GM21619 (cell line): Measurements from ENCODE around the gene OSBPL2.

Experiments
- ATAC-seq: cut with Tn5 transposase; IDR thresholded peaks from one replicate; pipeline ENCODE4 v1.9.1; 2021; ENCODE audit not compliant: unreplicated experiment

OSBPL2 gene

DNA sequence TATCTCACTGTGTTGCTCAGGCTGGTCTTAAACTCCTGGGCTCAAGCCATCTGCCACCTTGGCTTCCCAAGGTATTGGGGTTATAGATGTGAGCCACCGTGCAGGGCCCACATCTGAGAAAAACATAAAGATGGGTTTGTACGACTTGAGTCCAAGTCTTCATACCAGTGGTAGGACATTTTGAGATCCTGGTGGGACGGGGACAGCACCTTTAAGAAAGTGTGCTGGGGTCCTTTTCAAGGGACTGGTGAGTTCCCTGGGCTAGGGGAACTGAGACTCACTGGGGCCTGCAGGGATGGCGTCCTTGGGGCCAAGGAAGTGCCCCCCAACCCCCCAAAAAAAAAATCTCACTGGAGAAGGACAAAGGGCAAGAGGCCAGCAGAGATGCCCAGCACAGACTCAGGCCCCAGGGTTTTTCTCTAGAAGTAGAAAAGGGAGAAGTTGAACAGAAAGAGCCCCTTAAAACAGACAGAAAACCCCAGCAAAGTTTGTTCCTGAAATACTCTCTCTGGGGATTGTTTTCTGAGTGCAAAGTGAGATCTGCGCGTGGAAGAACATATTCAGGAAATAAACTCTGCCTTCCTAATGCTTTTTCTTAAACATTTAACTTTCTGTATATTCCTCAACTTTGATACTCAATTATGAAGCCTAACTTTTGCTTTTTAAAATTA lies 10.7 kb downstream of the OSBPL2 start:
- no peak for ATAC-seq

DNA sequence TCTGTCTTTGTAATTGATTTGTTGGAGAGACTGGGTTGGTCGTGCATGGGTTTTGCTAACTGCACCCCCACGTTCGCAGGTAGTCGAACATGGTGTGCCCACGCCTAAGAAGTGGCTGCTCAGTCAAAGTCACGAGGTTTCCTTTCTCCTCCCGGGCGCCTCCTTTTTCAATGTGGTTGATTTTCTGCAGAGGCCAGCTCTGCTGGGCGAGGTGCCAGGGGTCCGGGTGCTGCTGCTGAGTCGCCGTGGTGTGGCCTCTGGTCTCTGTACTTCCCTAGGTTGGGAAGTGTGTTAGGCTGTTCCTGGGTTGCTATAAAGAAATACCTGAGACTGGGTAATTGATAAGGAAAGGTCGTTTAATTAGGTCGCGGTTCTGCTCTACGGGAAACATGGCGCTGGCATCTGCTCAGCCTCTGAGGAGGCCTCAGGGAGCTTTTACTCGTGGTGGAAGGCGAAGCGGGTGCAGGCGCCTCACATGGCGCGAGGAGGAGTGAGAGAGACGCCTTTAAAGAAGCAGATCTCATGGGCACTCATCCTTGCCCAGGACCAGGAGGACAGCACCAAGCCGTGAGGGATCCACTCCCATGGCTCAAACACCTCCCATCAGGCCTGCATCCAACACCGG lies 14.1 kb downstream of the OSBPL2 start:
- no peak for ATAC-seq

DNA sequence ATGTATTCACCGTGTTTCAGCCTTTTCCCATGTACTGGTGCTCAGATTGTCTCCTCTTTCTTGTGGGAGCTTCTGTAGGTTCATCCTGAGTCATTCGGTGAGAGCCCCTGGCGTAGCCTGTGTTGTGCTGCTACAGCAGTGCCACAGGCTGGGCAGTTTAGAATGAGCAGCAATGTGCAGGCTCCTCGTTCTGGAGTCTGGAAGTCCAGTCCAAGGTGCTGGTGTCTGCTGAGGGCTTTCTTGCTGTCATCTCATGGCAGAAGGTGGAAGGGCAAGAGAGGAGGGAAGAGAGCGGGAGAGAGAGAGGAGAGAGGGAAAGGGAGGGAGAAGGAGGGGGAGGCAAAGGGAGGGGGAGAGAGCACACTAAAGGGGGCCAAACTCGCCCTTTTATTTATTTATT lies 15.1 kb downstream of the OSBPL2 start:
- ATAC-seq: no peak

DNA sequence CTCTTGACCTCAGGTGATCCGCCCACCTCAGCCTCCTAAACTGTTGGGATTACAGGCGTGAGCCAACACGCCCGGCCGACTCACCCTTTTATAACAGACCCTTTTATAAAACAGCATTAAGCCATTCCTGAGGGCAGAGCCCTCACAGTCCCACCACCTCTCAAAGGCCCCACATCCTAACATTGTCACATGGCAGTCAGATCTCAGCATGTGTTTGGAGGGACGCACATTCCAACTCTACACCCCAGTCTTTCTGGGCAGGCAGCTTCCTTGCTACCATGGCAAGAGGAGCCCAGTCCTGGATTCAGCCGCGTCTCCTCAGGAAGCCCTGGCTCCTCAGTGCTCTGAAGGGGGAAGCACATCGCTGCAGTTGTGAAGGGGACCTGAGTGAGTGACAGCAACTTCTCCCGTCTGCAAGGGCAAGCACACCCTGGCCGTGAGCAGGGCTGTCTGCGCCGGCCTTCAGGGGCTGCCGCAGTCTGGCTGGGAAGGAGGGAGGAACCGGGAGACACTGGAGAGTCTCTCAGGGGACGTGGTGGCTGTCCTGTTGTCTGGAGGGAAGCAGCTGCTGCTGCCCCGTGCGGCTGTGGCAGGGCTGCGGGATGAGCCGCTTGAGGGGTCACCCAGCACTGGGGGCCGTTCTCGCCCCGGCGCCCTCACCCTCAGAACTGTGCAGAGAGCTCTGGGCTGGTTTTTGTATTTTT lies 15.9 kb downstream of the OSBPL2 start:
- ATAC-seq: no peak

DNA sequence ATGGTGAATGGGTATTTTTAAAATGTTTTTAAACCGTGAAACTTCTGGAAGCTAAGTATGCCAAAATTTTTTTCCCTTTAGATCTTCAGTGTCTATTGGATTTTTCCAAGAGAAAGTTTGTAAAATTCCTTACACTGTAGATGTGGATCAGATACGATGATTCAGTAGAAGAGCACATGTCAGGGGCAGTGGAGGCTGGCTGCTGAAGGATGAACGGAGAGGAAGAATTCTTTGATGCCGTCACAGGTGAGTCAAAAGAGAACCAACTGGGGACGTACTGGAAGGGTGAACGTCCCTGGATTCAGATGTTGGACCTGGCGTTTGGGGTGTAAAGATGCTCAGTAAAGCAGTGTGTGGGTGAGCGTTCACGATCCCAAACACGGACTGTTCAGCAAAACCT lies 17.7 kb downstream of the OSBPL2 start:
- no peak for ATAC-seq

DNA sequence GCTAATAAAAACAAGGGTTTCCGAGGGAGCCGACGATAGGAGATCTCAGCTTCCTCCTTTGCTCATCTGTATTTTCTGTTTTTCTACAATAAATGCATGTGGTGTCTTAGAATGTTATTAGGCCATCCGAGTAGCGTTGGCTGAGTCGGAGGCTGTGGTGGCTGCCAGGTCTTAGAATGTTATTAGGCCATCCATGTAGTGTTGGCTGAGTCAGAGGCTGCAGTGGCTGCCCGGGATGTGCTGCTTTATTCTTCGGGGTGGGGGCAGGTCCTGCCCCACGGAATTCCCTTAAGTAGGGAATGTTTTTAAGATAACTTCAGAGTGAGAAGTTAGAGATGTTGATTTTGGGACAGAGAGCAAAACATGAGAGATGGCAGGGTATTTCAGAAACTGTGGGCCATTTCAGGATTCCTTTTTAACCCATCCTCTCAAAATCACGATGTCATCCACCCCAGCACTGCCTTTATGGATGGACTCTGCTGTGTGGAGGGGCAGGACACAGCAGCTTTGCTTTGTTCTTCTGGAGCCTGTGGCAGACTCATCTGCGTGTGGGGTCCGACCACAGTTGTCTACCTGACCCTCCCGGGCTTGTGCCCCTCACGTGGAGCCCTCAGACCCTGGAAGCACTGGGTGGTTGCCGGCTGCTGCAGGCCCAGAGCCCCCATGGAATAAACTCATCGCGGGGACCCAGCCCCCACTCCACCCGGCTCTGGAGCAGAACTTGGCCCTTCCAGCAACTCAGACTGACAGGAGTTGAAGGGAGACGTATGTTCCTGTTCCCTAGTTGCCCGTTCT lies 20.4 kb downstream of the OSBPL2 start:
- ATAC-seq: no peak

DNA sequence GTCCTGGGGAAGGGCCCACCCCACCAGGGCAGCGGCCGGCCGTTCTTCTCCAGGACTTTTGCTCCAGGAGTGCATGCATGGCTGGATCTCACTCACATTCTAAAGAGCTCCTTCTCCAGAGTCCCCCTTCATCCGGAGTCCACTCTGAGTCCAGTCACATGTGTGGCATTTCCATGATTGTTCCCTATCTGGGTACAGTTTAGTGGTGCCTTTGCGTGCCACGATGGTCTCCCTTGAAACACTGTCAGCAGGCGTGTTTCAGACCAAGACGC lies 20.9 kb downstream of the OSBPL2 start:
- ATAC-seq: no peak

DNA sequence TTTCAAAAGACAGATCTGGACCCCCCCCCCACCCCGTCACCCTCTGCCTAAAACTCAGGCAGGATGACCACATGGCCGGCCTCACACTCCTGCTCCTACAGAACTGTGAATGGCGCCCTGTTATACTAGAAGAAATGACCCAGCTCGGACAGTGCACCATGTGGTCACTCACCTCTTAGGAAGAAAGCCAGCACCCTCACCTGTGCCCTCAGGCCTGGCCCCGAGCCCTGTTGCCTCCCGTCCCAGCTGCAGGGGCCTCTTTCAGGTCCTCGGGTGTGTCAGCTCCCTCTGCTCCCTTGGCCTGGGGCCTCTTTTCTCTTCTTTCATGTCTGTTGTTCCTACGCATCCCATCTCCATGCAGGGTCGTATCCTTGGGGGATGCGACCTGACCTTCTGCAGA lies 23.7 kb downstream of the OSBPL2 start:
- no peak for ATAC-seq

DNA sequence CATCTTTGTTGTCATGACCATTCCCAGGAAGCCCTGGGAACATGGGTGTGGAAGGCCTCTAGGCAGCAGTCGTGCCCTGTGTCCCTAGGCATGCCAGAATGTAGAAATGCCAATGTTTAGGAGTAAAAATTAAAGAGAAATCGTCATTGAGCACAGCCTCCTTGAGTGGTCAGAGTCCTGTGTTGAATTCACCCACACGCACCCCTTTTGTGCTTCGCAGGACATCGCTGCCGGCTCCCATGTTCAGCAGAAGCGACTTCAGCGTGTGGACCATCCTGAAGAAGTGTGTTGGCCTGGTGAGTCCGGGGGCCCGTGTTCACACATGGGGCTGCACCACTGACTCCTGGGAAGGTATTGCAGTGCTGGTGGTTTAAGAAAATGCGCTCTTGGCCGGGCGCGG lies 25.1 kb downstream of the OSBPL2 start:
- no peak for ATAC-seq

DNA sequence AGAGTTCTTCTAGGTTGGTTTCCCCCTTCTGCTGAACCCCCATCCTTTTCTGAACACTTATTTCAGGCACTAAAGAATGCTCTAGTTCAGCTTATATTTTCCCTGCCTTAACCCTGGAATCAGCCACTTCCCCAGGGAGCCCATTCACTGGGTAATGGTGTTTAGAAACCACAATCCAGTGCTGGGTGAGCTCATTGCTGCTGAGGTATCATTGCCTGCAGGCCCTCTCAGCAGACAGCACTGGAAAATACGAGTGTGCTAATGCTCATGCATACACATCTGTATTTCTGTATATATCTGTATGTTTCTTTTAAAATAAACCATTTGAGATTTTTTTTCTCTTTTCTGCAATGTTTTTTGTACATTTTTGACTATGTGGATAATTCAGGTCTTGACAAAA lies 27.0 kb downstream of the OSBPL2 start:
- ATAC-seq: no peak

DNA sequence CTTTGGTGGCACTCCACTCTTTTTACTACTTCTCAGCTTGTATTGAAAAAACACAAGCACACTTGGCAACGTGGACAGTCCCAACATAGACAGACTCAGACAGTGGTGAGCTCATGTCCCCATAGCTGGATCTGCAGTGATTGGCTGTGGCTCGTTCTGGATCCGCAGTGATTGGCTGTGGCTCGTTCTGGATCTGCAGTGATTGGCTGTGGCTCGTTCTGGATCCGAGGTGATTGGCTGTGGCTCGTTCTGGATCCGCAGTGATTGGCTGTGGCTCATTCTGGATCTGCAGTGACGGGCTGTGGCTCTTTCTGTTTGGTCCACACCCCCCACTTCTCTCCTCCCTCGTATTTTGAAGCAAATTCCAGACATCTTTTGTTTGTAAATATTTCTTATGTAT lies 28.0 kb downstream of the OSBPL2 start:
- ATAC-seq: no peak

DNA sequence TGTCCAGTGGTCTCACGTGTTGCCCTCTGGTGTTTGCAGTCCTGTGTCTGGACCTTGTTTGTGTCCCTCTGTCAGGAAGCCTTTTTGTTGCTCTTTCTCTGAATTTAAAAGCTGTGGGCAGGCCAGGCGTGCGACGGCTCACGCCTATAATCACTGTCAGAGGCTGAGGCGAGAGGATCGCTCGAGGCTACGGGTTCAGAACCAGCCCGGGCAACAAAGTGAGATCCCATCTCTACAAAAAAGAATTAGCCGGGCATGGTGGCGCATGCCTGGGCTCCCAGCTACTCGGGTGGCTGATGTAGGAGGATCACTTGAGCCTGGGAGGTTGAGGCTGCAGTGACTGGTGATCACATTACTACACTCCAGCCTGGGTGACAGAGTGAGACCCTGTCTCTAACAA lies 28.5 kb downstream of the OSBPL2 start:
- ATAC-seq: no peak

DNA sequence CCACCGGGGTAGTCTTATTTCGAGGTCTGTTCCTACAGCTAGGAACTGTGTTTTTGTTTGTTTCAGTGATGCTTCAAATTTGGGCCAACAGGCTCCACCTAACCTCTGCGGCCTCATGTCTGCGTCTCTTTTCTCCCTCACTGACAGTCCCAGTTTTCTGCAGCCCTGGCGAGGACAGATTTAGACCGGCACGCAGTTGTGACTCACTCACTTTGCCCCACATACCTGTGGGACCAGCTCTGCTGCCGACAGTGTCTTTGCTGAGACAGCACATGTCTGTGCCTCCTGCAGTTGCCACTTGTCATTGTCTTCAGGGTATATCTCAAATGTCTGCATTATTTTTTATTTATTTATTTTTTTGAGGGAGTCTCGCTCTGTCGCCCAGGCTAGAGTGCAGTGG lies 29.2 kb downstream of the OSBPL2 start:
- ATAC-seq: no peak

DNA sequence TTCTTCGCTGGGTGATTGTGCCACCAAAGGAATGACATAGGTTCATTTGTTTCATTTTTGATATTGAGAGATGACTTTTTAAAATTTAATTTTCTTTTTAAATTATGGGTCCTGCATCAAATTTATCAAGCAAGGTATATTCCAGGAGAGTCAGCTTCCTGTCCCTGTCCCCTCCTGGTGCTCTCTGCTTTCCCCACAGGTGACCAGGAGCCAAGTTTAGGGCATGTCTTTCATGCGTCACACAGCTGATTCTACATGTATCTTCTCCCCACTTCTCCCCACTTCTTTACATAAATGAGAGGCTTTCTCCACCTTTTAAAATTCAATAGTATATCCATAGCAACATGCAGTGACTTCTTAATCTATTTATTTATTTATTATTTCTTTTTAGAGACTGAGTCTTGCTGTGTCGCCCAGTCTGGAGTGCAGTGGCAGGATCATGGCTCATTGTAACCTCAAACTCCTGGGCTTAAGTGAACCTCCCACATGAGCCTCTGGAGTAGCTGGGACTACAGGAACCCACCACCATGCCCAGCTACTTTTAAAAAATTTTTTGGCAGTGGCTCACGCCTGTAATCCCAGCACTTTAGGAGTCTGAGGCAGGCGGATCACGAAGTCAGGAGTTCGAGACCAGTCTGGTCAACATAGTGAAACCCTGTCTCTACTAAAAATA lies 30.0 kb downstream of the OSBPL2 start:
- no peak for ATAC-seq

DNA sequence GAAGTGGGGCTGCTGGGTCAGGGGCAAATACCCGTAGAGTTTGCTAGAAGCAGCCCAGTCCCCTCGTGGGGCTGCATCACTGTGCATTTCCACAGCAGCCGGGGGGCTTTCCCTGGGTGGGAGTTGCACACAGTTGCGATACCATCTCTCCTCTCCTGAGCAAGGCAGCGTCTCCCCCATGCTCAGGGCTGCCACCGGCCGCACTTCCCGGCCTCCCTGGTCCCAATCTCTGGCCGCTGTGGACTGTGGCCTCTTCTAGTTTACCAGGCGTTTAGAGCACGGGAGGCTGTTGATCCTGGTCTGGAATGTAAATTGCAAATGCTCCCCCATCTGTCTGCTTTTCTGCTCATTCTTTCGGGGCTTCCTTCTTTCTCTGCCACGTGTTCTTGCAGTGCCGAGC lies 31.1 kb downstream of the OSBPL2 start:
- ATAC-seq: no peak

DNA sequence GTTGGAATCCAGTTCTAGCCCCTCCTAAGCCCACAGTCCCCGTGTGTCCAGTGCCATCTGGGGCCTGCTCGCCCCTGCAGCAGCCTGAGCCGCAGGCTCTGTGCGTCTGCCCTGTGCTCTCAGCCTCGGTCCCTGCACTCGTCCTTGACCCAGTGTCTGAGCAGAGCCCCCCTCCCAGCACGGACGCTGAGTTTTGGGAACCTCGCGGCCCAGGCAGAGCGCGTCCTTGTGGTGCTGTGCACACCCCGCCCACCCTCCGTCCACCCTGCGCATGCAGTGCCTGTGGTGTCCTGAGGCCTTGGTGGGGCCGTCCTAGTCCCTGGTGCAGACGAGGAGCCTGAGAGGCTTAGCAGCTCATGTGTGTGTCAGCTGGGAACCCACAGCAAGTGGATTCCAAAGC lies 31.6 kb downstream of the OSBPL2 start:
- no peak for ATAC-seq

DNA sequence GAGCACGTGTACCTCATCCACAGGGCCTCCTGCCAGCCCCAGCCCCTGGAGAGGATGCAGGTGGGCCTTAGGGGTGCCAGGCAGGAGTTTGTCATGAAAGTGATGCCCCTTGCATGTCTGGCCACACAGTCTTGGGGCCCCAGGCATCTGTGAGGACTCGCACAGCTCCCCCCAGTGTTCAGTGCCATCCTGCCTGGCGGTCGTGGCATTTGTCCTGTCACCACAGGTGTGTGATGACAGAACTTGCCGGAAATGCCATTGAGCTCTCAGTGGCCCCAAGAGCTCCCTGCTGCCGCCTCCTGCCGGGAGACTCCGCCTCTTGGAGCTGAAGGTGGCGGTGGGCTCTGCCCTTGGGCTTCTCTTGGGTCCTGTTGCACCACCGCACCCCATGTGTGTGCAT lies 33.9 kb downstream of the OSBPL2 start:
- no peak for ATAC-seq

DNA sequence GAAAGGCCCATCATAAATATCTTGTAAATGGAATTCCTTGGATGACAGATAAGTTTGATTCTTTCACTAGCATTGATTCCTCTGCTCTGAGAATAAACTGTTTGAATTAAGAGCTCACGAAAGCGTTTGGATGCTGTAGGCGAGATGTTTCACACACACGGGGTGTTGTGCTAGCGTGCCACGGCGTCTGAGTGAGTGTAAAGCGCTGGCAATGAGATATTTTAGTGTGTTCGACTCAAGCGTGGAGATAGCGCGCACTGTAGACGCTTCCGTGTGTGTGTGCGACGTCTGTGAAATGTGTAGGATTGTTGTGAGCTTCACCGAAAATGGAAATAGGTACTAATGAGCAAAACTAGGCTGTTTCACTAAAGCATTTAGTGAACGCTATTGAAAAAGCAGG lies 35.1 kb downstream of the OSBPL2 start:
- no peak for ATAC-seq

DNA sequence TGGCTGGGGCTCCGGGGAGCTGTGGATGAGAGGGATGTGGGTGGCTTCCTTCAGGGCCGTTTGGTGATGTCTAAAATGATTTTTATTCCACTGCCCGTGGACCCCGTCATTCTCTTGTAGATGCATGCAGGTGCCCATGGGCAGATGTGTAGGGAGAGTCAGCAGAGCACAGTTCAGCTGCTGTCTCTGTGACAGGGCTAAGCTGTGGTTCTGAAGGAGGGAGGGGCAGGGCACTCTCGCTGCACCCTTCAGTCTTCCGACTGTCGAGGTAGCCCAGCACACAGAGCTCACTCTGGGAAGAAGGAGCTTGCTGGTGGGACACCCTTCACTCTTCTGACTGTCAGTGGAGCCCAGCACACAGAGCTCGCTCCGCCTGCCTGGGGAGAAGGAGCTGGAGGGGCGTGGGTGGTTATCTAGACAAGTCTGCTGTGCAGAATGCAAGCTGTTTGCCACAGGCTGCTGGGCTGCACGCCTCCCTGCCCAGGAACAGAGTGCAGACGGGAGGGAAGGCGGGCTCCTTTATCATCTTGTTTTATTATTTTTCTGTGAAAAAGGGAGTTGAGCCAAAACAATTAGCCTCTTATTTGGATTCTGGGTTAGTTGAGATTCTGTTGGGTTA lies 36.1 kb downstream of the OSBPL2 start:
- ATAC-seq: no peak

DNA sequence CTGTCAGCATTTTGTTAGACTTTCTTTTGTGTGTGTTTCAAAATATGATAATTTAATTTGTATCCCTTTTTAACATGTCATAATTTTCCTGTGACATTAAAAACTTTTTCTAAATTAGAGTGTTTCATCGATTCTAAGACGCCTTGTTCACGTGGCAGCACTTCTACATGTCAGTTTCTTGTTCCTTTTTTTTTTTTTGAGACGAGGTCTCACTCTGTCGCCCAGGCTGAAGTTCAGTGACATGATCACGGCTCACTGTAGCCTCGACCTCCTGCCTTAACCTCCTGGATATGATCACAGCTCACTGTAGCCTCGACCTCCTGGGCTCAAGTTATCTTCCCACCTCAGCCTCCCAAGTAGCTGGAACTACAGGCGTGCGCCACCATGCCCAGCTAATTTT lies 36.9 kb downstream of the OSBPL2 start:
- ATAC-seq: no peak

DNA sequence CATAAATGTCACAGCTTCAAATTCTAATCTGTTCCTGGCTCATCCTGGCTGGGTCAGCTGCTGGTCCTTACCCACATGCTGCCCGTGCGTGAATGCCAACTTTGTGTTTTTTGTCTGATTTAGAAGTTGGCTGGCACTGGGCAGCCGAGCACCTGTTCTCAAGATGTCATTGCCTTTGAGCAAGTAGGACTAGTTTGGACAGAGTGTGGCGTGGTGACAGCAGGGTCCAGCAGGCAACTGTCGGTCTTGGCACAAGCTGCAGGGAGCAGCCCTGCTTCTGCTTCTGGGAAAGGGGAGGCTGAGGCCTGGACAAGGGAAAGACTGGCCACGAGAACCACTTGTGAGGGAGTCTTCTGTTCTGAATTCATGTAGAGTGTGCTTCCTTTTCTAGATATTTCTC lies 38.1 kb downstream of the OSBPL2 start:
- no peak for ATAC-seq
